ENCODE measurements around the gene GORAB.

The GORAB gene

GRCh38 chr1:170538687-170539086 lies 6.7 kb downstream of the GORAB start:
- Histone ChIP-seq H3K4me1 (ENCODE audit: insufficient read depth, insufficient read length) (no peaks in the 10 kb centered on the region), H3K4me3 (ENCODE audit: insufficient read length, low read depth) (no peak overlapping the region), H3K27me3 (ENCODE audit: insufficient read depth, insufficient read length) (no peaks in the 10 kb centered on the region), H3K9ac (ENCODE audit: insufficient read length, low read depth) (no peak overlapping the region), H3K9me3 (ENCODE audit: insufficient read depth, low read length) (no peaks in the 10 kb centered on the region), H3K36me3 (ENCODE audit: insufficient read depth, insufficient read length, low read length) (peaks cover 74% of the 10 kb centered on the region)
- no peak for DNase-seq (ENCODE audit: low read depth, low spot score)
- TF ChIP-seq ZNF274 (IDR thresholded peaks at IDR 0.05; ENCODE audit: low read depth, low read length), result no peak
- no peak for TF ChIP-seq YY1 (IDR thresholded peaks at IDR 0.05; ENCODE audit: insufficient read depth, insufficient read length)
- TF ChIP-seq SUZ12 (IDR thresholded peaks at IDR 0.05; ENCODE audit: extremely low read depth, insufficient read depth, insufficient read length), result no peak

- Histone ChIP-seq H3K27me3 (ENCODE audit: insufficient read depth, insufficient read length) (no peaks in the 10 kb centered on the region), H3K9me3 (ENCODE audit: insufficient read depth, low read length) (no peaks in the 10 kb centered on the region), H3K4me3 (ENCODE audit: insufficient read length, low read depth) (no peak overlapping the region), H3K9ac (ENCODE audit: insufficient read length, low read depth) (no peak overlapping the region), H3K36me3 (ENCODE audit: insufficient read depth, insufficient read length, low read length) (peaks cover 75% of the 10 kb centered on the region), H3K4me1 (ENCODE audit: insufficient read depth, insufficient read length) (no peaks in the 10 kb centered on the region)
- TF ChIP-seq ZNF274 (IDR thresholded peaks at IDR 0.05; ENCODE audit: low read depth, low read length) (no peak), SUZ12 (IDR thresholded peaks at IDR 0.05; ENCODE audit: extremely low read depth, insufficient read depth, insufficient read length) (no peak), YY1 (IDR thresholded peaks at IDR 0.05; ENCODE audit: insufficient read depth, insufficient read length) (no peak)
- no peak for DNase-seq (ENCODE audit: low read depth, low spot score)
Measured at GRCh38 chr1:170539154-170539553, 7.2 kb downstream of the GORAB start.

- DNase-seq (ENCODE audit: low read depth, low spot score), result no peak
- H3K4me3 ChIP-seq (ENCODE audit: insufficient read length, low read depth), result no peak overlapping the region
- H3K27me3 ChIP-seq (ENCODE audit: insufficient read depth, insufficient read length), result no peaks in the 10 kb centered on the region
- H3K36me3 ChIP-seq (ENCODE audit: insufficient read depth, insufficient read length, low read length), result peaks cover 93% of the 10 kb centered on the region
- H3K9ac ChIP-seq (ENCODE audit: insufficient read length, low read depth), result no peak overlapping the region
- no peaks in the 10 kb centered on the region for H3K9me3 ChIP-seq (ENCODE audit: insufficient read depth, low read length)
- TF ChIP-seq ZNF274 (IDR thresholded peaks at IDR 0.05; ENCODE audit: low read depth, low read length) (no peak), YY1 (IDR thresholded peaks at IDR 0.05; ENCODE audit: insufficient read depth, insufficient read length) (no peak), SUZ12 (IDR thresholded peaks at IDR 0.05; ENCODE audit: extremely low read depth, insufficient read depth, insufficient read length) (no peak)
- H3K4me1 ChIP-seq (ENCODE audit: insufficient read depth, insufficient read length), result no peaks in the 10 kb centered on the region
Measured at GRCh38 chr1:170544624-170545023, 12.7 kb downstream of the GORAB start.

GRCh38 chr1:170545476-170545875 lies 13.5 kb downstream of the GORAB start:
- no peak for DNase-seq (ENCODE audit: low read depth, low spot score)
- TF ChIP-seq YY1 (IDR thresholded peaks at IDR 0.05; ENCODE audit: insufficient read depth, insufficient read length) (no peak), SUZ12 (IDR thresholded peaks at IDR 0.05; ENCODE audit: extremely low read depth, insufficient read depth, insufficient read length) (no peak), ZNF274 (IDR thresholded peaks at IDR 0.05; ENCODE audit: low read depth, low read length) (no peak)
- H3K27me3 ChIP-seq (ENCODE audit: insufficient read depth, insufficient read length), result no peaks in the 10 kb centered on the region
- no peak overlapping the region for H3K4me3 ChIP-seq (ENCODE audit: insufficient read length, low read depth)
- H3K4me1 ChIP-seq (ENCODE audit: insufficient read depth, insufficient read length), result no peaks in the 10 kb centered on the region
- no peak overlapping the region for H3K9ac ChIP-seq (ENCODE audit: insufficient read length, low read depth)
- no peaks in the 10 kb centered on the region for H3K9me3 ChIP-seq (ENCODE audit: insufficient read depth, low read length)
- peaks cover 92% of the 10 kb centered on the region for H3K36me3 ChIP-seq (ENCODE audit: insufficient read depth, insufficient read length, low read length)

GRCh38 chr1:170547255-170547654 lies 15.3 kb downstream of the GORAB start:
- peaks cover 92% of the 10 kb centered on the region for H3K36me3 ChIP-seq (ENCODE audit: insufficient read depth, insufficient read length, low read length)
- no peak overlapping the region for H3K9ac ChIP-seq (ENCODE audit: insufficient read length, low read depth)
- H3K27me3 ChIP-seq (ENCODE audit: insufficient read depth, insufficient read length), result no peaks in the 10 kb centered on the region
- TF ChIP-seq SUZ12 (IDR thresholded peaks at IDR 0.05; ENCODE audit: extremely low read depth, insufficient read depth, insufficient read length) (no peak), YY1 (IDR thresholded peaks at IDR 0.05; ENCODE audit: insufficient read depth, insufficient read length) (no peak)
- no peak overlapping the region for H3K4me3 ChIP-seq (ENCODE audit: insufficient read length, low read depth)
- H3K9me3 ChIP-seq (ENCODE audit: insufficient read depth, low read length), result no peaks in the 10 kb centered on the region
- DNase-seq (ENCODE audit: low read depth, low spot score), result no peak
- no peaks in the 10 kb centered on the region for H3K4me1 ChIP-seq (ENCODE audit: insufficient read depth, insufficient read length)

- TF ChIP-seq YY1 (IDR thresholded peaks at IDR 0.05; ENCODE audit: insufficient read depth, insufficient read length) (no peak), SUZ12 (IDR thresholded peaks at IDR 0.05; ENCODE audit: extremely low read depth, insufficient read depth, insufficient read length) (no peak), ZNF274 (IDR thresholded peaks at IDR 0.05; ENCODE audit: low read depth, low read length) (no peak)
- peaks cover 91% of the 10 kb centered on the region for H3K36me3 ChIP-seq (ENCODE audit: insufficient read depth, insufficient read length, low read length)
- no peak for DNase-seq (ENCODE audit: low read depth, low spot score)
- no peaks in the 10 kb centered on the region for H3K27me3 ChIP-seq (ENCODE audit: insufficient read depth, insufficient read length)
- no peak overlapping the region for H3K4me3 ChIP-seq (ENCODE audit: insufficient read length, low read depth)
- no peak overlapping the region for H3K9ac ChIP-seq (ENCODE audit: insufficient read length, low read depth)
- no peaks in the 10 kb centered on the region for H3K9me3 ChIP-seq (ENCODE audit: insufficient read depth, low read length)
- no peaks in the 10 kb centered on the region for H3K4me1 ChIP-seq (ENCODE audit: insufficient read depth, insufficient read length)
Measured at GRCh38 chr1:170548497-170548896, 16.5 kb downstream of the GORAB start.

- TF ChIP-seq ZNF274 (IDR thresholded peaks at IDR 0.05; ENCODE audit: low read depth, low read length), result no peak
- TF ChIP-seq SUZ12 (IDR thresholded peaks at IDR 0.05; ENCODE audit: extremely low read depth, insufficient read depth, insufficient read length), result no peak
- no peak for TF ChIP-seq YY1 (IDR thresholded peaks at IDR 0.05; ENCODE audit: insufficient read depth, insufficient read length)
- H3K4me3 ChIP-seq (ENCODE audit: insufficient read length, low read depth), result no peak overlapping the region
- peaks cover 39% of the 10 kb centered on the region for H3K36me3 ChIP-seq (ENCODE audit: insufficient read depth, insufficient read length, low read length)
Measured at GRCh38 chr1:170555370-170555769, 23.4 kb downstream of the GORAB start.

GRCh38 chr1:170556917-170557316 lies 25.0 kb downstream of the GORAB start:
- TF ChIP-seq YY1 (IDR thresholded peaks at IDR 0.05; ENCODE audit: insufficient read depth, insufficient read length) (no peak), ZNF274 (IDR thresholded peaks at IDR 0.05; ENCODE audit: low read depth, low read length) (no peak), SUZ12 (IDR thresholded peaks at IDR 0.05; ENCODE audit: extremely low read depth, insufficient read depth, insufficient read length) (no peak)
- no peaks in the 10 kb centered on the region for H3K4me1 ChIP-seq (ENCODE audit: insufficient read depth, insufficient read length)
- peaks cover 26% of the 10 kb centered on the region for H3K36me3 ChIP-seq (ENCODE audit: insufficient read depth, insufficient read length, low read length)
- no peak overlapping the region for H3K9ac ChIP-seq (ENCODE audit: insufficient read length, low read depth)
- H3K27me3 ChIP-seq (ENCODE audit: insufficient read depth, insufficient read length), result no peaks in the 10 kb centered on the region
- DNase-seq (ENCODE audit: low read depth, low spot score), result no peak
- H3K9me3 ChIP-seq (ENCODE audit: insufficient read depth, low read length), result peaks cover 34% of the 10 kb centered on the region
- no peak overlapping the region for H3K4me3 ChIP-seq (ENCODE audit: insufficient read length, low read depth)

More at GRCh38 chr1:170555370-170555769, 23.4 kb downstream of the GORAB start:
- Histone ChIP-seq H3K9me3 (ENCODE audit: insufficient read depth, low read length) (peaks cover 25% of the 10 kb centered on the region), H3K4me1 (ENCODE audit: insufficient read depth, insufficient read length) (no peaks in the 10 kb centered on the region), H3K9ac (ENCODE audit: insufficient read length, low read depth) (no peak overlapping the region), H3K27me3 (ENCODE audit: insufficient read depth, insufficient read length) (no peaks in the 10 kb centered on the region)
- DNase-seq (ENCODE audit: low read depth, low spot score), result no peak

Data from NT2/D1 (cell line).